A549 (cell line): ENCODE results near the gene YIPF3. TPM values are rescaled to one million over a fixed set of nuclear protein-coding genes. Genes with fewer than 3 reads are reported as not detected.

Experiments
- ATAC-seq, 2 experiments: fragments of 200-7000 bp in 1 of 2; fragments of >200 bp in 1 of 2; cut with Nextera tagmentation in 1 of 2; cut with Tn5 transposase in 1 of 2; 3 replicates each; pipeline versions ENCODE4 v1.8.0 to v1.9.1; 2018 to 2020; ENCODE audit warnings: mild to moderate bottlenecking in 1 of 2, moderate library complexity in 1 of 2
- CTCF ChIA-PET: fragments of 300-600 bp; sonication (Branson Sonifier 250); formaldehyde crosslinking; extraction: SDS; loops from one replicate; lab custom pipeline; 2021; ENCODE audit warnings: antibody characterized with exemption, inconsistent platforms; lab: Yijun Ruan, JAX
- POLR2A ChIA-PET: fragments of 350-600 bp; formaldehyde crosslinking; extraction: SDS; loops from one replicate; lab custom pipeline; 2021; ENCODE audit warnings: antibody characterized with exemption, inconsistent platforms; lab: Yijun Ruan, JAX
- DNase-seq, 2 experiments: peaks; one replicate each; pipeline versions ENCODE4 v3.0.0 to v3.0.0-alpha.2; 2011 to 2016; ENCODE audit warnings: low read depth in 1 of 2, low spot score in 1 of 2
- FAIRE-seq: peaks from 2 replicates; lab custom pipeline; 2011; peaks lifted over from hg19 to GRCh38; lab: Jason Lieb, UNC
- H3K27ac ChIP-seq, 2 experiments: fragments of >200 bp; sonication (Bioruptor Twin); formaldehyde crosslinking; 3 replicates each; pipeline ENCODE4 v1.5.1; 2016 to 2017
- H3K4me1 ChIP-seq: fragments of >200 bp; sonication (Bioruptor Twin); formaldehyde crosslinking; 3 replicates; pipeline ENCODE4 v1.6.1; 2016
- H3K4me2 ChIP-seq: fragments of >200 bp; sonication (Bioruptor Twin); formaldehyde crosslinking; 3 replicates; pipeline ENCODE4 v1.6.1; 2016
- H3K4me3 ChIP-seq: fragments of >200 bp; sonication (Bioruptor Twin); formaldehyde crosslinking; 3 replicates; pipeline ENCODE4 v1.5.1; 2016
- H3K9me3 ChIP-seq: fragments of >200 bp; sonication (Bioruptor Twin); formaldehyde crosslinking; 3 replicates; pipeline ENCODE4 v1.6.1; 2016
- BCL3 ChIP-seq: fragments of >200 bp; sonication (Bioruptor Twin); formaldehyde crosslinking; IDR thresholded peaks from 3 replicates; pipeline ENCODE4 v1.6.1; 2016
- CBX8 ChIP-seq: fragments of 200-600 bp; sonication (generic); IDR thresholded peaks from 2 replicates; pipeline ENCODE4 v1.6.1; 2016
- CTCF ChIP-seq: fragments of >200 bp; sonication (Bioruptor Twin); formaldehyde crosslinking; IDR thresholded peaks from 3 replicates; pipeline ENCODE4 v1.5.1; 2016
- EHMT2 ChIP-seq: fragments of 200-600 bp; sonication (generic); IDR thresholded peaks from 2 replicates; pipeline ENCODE4 v1.6.1; 2016; ENCODE audit warnings: antibody characterized with exemption, low read depth, mild to moderate bottlenecking, moderate library complexity
- ELK1 ChIP-seq: fragments of 150-350 bp; IDR thresholded peaks from 2 replicates; pipeline ENCODE4 v1.6.1; 2014; ENCODE audit warnings: low read depth, mild to moderate bottlenecking, low read length
- EP300 ChIP-seq, 2 experiments: fragments of >200 bp; sonication (Bioruptor Twin); formaldehyde crosslinking; IDR thresholded peaks; 2 replicates in 1 of 2; 3 replicates in 1 of 2; pipeline ENCODE4 v1.6.1; 2016 to 2017
- FOXS1 ChIP-seq: fragments of 250-450 bp; sonication (Bioruptor Pico); IDR thresholded peaks from 2 replicates; pipeline ENCODE4 v1.5.0; 2020; ENCODE audit warnings: mild to moderate bottlenecking, moderate library complexity
- HES2 ChIP-seq: fragments of >200 bp; sonication (Bioruptor Twin); formaldehyde crosslinking; IDR thresholded peaks from 2 replicates; pipeline ENCODE4 v1.6.1; 2016
- KDM1A ChIP-seq: fragments of 200-600 bp; sonication (generic); IDR thresholded peaks from 2 replicates; pipeline ENCODE4 v1.6.1; 2016; ENCODE audit warnings: low read depth, mild to moderate bottlenecking
- POLR2AphosphoS2 ChIP-seq: conservative IDR thresholded peaks from 2 replicates; pipeline ENCODE4 v1.6.1; 2012; ENCODE audit warnings: low read length, improper control_type of control experiment, inconsistent platforms
- RCOR1 ChIP-seq: fragments of 150-350 bp; IDR thresholded peaks from 2 replicates; pipeline ENCODE4 v1.6.1; 2014; ENCODE audit warnings: antibody characterized with exemption, low read length, low read depth
- REST ChIP-seq: fragments of 200-600 bp; sonication (generic); IDR thresholded peaks from 2 replicates; pipeline ENCODE4 v1.6.1; 2016; ENCODE audit warnings: antibody characterized with exemption, mild to moderate bottlenecking, moderate library complexity
- RNF2 ChIP-seq: fragments of 200-600 bp; sonication (generic); IDR thresholded peaks from 2 replicates; pipeline ENCODE4 v1.6.1; 2016; ENCODE audit warnings: low read depth, mild to moderate bottlenecking, antibody characterized with exemption, moderate library complexity, borderline replicate concordance
- ZFP36 ChIP-seq: fragments of 450-650 bp; IDR thresholded peaks from 2 replicates; pipeline ENCODE4 v1.6.1; 2014; ENCODE audit warnings: borderline replicate concordance; ENCODE audit not compliant: partially characterized antibody
- ZNF302 ChIP-seq: fragments of 250-450 bp; sonication (Bioruptor Pico); IDR thresholded peaks from 2 replicates; pipeline ENCODE4 v1.9.0; 2021; ENCODE audit warnings: inconsistent platforms, mild to moderate bottlenecking, moderate library complexity
- ZSCAN20 ChIP-seq: fragments of 250-450 bp; sonication (Bioruptor Pico); IDR thresholded peaks from 2 replicates; pipeline ENCODE4 v1.8.0; 2022; ENCODE audit warnings: mild to moderate bottlenecking, moderate library complexity
- WGBS: methylation state at CpG from one replicate; pipeline ENCODE4 v1.1.6; 2017; ENCODE audit errors: missing lambda C conversion rate; 5-methylcytosine and 5-hydroxymethylcytosine counted together
- polyA plus RNA-seq, 4 experiments: library from polyadenylated mRNA; depleted of rRNA in 3 of 4; stranded (reverse); fragments of >200 nt; fragmentation: RNase III in 1 of 4; extraction: RNeasy Plus Mini Kit Qiagen cat#74134 plus additional on column Dnase treatment in 1 of 4; gene quantifications; 2 replicates in 3 of 4; 3 replicates in 1 of 4; pipeline ENCODE4 v1.2.3, GENCODE V29; 2011 to 2017

The YIPF3 gene
- polyA plus RNA-seq, 2 of the 4 experiments (the other 2 are of a cell fraction) = 63.4 to 108 TPM

GRCh38 chr6:43476746-43477145 is 40.0 kb downstream of the YIPF3 start:
- peak; percentile 45 to 69; a peak in 4 of 6 replicates for ATAC-seq
- CTCF ChIA-PET = interaction anchor here (1.7 kb wide), 1 partner anchor 29 kb away, joined by 3 read pairs; no protein-coding TSS in a partner anchor
- FAIRE-seq = no peak
- TF ChIP-seq POLR2AphosphoS2 (no peak), ZSCAN20 (CRISPR knock-in tag) (no peak)
- TF ChIP-seq, all 56 proteins: peak for 0
- Histone ChIP-seq H3K4me1 (peaks cover 20% of the 10 kb centered on the region; the same call in 2 of the 3 replicates), H3K4me2 (peak overlapping the region; percentile 100), H3K4me3 (peak overlapping the region; percentile 83), H3K27ac (peak overlapping the region; percentile 84 to 98), H3K9me3 (no peaks in the 10 kb centered on the region)
- POLR2A ChIA-PET = interaction anchor here (0.7 to 1.2 kb wide), 4 partner anchors 10 to 528 kb away, joined by 3 to 5 read pairs (median 4); partner anchors contain the start of gene ABCC10
- DNase-seq = no peak
- WGBS = 47% methylated on average over 2 of the region's 2 CpGs

GRCh38 chr6:43475516-43475915 is 41.2 kb downstream of the YIPF3 start:
- CTCF ChIA-PET = interaction anchor here (1.0 kb wide), 1 partner anchor 31 kb away, joined by 3 read pairs; no protein-coding TSS in a partner anchor
- 70% methylated on average over 6 of the region's 6 CpGs for WGBS
- no peak for FAIRE-seq

More at GRCh38 chr6:43475516-43475915, 41.2 kb downstream of the YIPF3 start:
- peaks cover 9% of the 10 kb centered on the region; the same call in 2 of the 3 replicates for H3K4me1 ChIP-seq
- ATAC-seq = no peak
- no peak overlapping the region for H3K4me3 ChIP-seq
- no peak for DNase-seq
- no peak overlapping the region for H3K4me2 ChIP-seq
- H3K9me3 ChIP-seq = no peaks in the 10 kb centered on the region
- no peak for TF ChIP-seq POLR2AphosphoS2
- no peak for TF ChIP-seq ELK1
- TF ChIP-seq HES2 = no peak
- TF ChIP-seq KDM1A = no peak
- TF ChIP-seq BCL3 = no peak
- TF ChIP-seq CTCF = no peak
- TF ChIP-seq RNF2 = no peak
- no peak for TF ChIP-seq ZFP36
- no peak for TF ChIP-seq RCOR1
- TF ChIP-seq EP300 (IDR thresholded peaks at IDR 0.05) = no peak
- no peak for TF ChIP-seq FOXS1 (CRISPR knock-in tag)
- no peak for TF ChIP-seq CBX8
- no peak for TF ChIP-seq EHMT2
- TF ChIP-seq ZNF302 (CRISPR knock-in tag) = no peak
- TF ChIP-seq REST = no peak
- TF ChIP-seq, all 56 proteins: peak for 0
- no peak overlapping the region for H3K27ac ChIP-seq
- POLR2A ChIA-PET = no interaction called here
